ENCODE measurements around the gene CLSTN1. TPM values are rescaled to one million over a fixed set of nuclear protein-coding genes. Genes with fewer than 3 reads are reported as not detected.

The CLSTN1 gene
- polyA plus RNA-seq, 3 donors = 5.2 to 25.2 (median 5.3) TPM

GRCh38 chr1:9842073-9842711 is 18.4 kb upstream of the CLSTN1 start:
- Histone ChIP-seq H2AFZ (ENCODE audit: insufficient read depth, low read depth, low read length, poor library complexity, severe bottlenecking) (no peak overlapping the region), H3K36me3 (replicated peaks in 1 of 2; ENCODE audit: control insufficient read depth in 1 of 2, insufficient read depth in 2 of 2, low read length in 2 of 2) (no peaks in the 10 kb centered on the region), H3K4me3 (replicated peaks in 1 of 3; ENCODE audit: low read depth in 2 of 3, low read length in 3 of 3) (no peak overlapping the region), H3K9me3 (replicated peaks in 1 of 2; ENCODE audit: control insufficient read depth in 1 of 2, insufficient read depth in 1 of 2, low read length in 2 of 2) (no peaks in the 10 kb centered on the region), H3K9ac (ENCODE audit: insufficient read depth, low read length, poor library complexity, severe bottlenecking) (no peak overlapping the region), H3K27me3 (ENCODE audit: control insufficient read depth in 2 of 2, insufficient read depth in 2 of 2, low read length in 2 of 2) (no peaks in the 10 kb centered on the region), H4K20me1 (ENCODE audit: insufficient read depth, low read length) (no peaks in the 10 kb centered on the region), H3K79me2 (ENCODE audit: insufficient read depth, low read length) (no peaks in the 10 kb centered on the region), H3K4me1 (ENCODE audit: control insufficient read depth in 1 of 2, insufficient read depth in 2 of 2, low read length in 2 of 2) (peaks cover 6 to 13% of the 10 kb centered on the region in 2 donors), H3K4me2 (replicated peaks; ENCODE audit: extremely low read depth, low read length, poor library complexity, severe bottlenecking) (no peak overlapping the region), H3K27ac (ENCODE audit: low read depth in 1 of 2, low read length in 2 of 2) (no peak overlapping the region)
- no peak for DNase-seq
- 70% methylated on average over 9 of the region's 9 CpGs for WGBS (ENCODE audit: insufficient coverage)
- intact Hi-C loops (cut with micrococcal nuclease) = no loop called here
- Mint-ChIP-seq H3K27me3 (ENCODE audit: low read depth in 3 of 3) (peaks cover 1 to 6% (median 3%) of the 10 kb centered on the region in 3 donors), H3K9me3 (peaks cover 0 to 8% (median 6%) of the 10 kb centered on the region in 7 donors), H3K36me3 (no peaks in the 10 kb centered on the region), H3K4me3 (no peak overlapping the region), H3K27ac (no peak overlapping the region), H3K4me1 (peaks cover 13% of the 10 kb centered on the region)
- no peak for TF ChIP-seq CTCF (IDR thresholded peaks at IDR 0.05)

- H3K9me3 Mint-ChIP-seq = peaks cover 0 to 8% (median 6%) of the 10 kb centered on the region in 7 donors
- Histone ChIP-seq H3K4me3 (replicated peaks in 1 of 3; ENCODE audit: low read depth in 2 of 3, low read length in 3 of 3) (no peak overlapping the region), H2AFZ (ENCODE audit: insufficient read depth, low read depth, low read length, poor library complexity, severe bottlenecking) (no peak overlapping the region), H3K79me2 (ENCODE audit: insufficient read depth, low read length) (no peaks in the 10 kb centered on the region), H4K20me1 (ENCODE audit: insufficient read depth, low read length) (no peaks in the 10 kb centered on the region), H3K4me1 (ENCODE audit: control insufficient read depth in 1 of 2, insufficient read depth in 2 of 2, low read length in 2 of 2) (peaks cover 5 to 10% of the 10 kb centered on the region in 2 donors), H3K4me2 (replicated peaks; ENCODE audit: extremely low read depth, low read length, poor library complexity, severe bottlenecking) (no peak overlapping the region), H3K27me3 (ENCODE audit: control insufficient read depth in 2 of 2, insufficient read depth in 2 of 2, low read length in 2 of 2) (no peaks in the 10 kb centered on the region), H3K9me3 (replicated peaks in 1 of 2; ENCODE audit: control insufficient read depth in 1 of 2, insufficient read depth in 1 of 2, low read length in 2 of 2) (no peaks in the 10 kb centered on the region), H3K9ac (ENCODE audit: insufficient read depth, low read length, poor library complexity, severe bottlenecking) (no peak overlapping the region), H3K27ac (ENCODE audit: low read depth in 1 of 2, low read length in 2 of 2) (no peak overlapping the region), H3K36me3 (replicated peaks in 1 of 2; ENCODE audit: control insufficient read depth in 1 of 2, insufficient read depth in 2 of 2, low read length in 2 of 2) (no peaks in the 10 kb centered on the region)
- no peak overlapping the region for H3K27ac Mint-ChIP-seq
- no peaks in the 10 kb centered on the region for H3K36me3 Mint-ChIP-seq
- intact Hi-C loops (cut with micrococcal nuclease) = no loop called here
- H3K4me3 Mint-ChIP-seq = no peak overlapping the region
- H3K4me1 Mint-ChIP-seq = peaks cover 11% of the 10 kb centered on the region
- no peak for DNase-seq
- 100% methylated on average over 1 of the region's 2 CpGs for WGBS (ENCODE audit: insufficient coverage)
- peaks cover 1 to 6% (median 3%) of the 10 kb centered on the region in 3 donors for H3K27me3 Mint-ChIP-seq (ENCODE audit: low read depth in 3 of 3)
- TF ChIP-seq CTCF (IDR thresholded peaks at IDR 0.05) = no peak
Observed at GRCh38 chr1:9841460-9841859, 17.7 kb upstream of the CLSTN1 start.

Measured in CD14-positive monocyte (primary cell).